Bladder microvascular endothelial cell (primary cell): ENCODE measurements around the gene HMSD. TPM values are rescaled to one million over a fixed set of nuclear protein-coding genes. Genes with fewer than 3 reads are reported as not detected.

Experiments used
- total RNA-seq: library from RNA; depleted of rRNA; stranded (reverse); fragments of >200 nt; gene quantifications from 2 replicates; pipeline ENCODE4 v1.2.3, GENCODE V29; 2014

HMSD gene, protein sequence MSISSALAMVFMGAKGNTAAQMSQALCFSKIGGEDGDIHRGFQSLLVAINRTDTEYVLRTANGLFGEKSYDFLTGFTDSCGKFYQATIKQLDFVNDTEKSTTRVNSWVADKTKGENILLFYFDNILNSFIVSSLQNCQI
- total RNA-seq, result not detected in 2 replicates

DNA sequence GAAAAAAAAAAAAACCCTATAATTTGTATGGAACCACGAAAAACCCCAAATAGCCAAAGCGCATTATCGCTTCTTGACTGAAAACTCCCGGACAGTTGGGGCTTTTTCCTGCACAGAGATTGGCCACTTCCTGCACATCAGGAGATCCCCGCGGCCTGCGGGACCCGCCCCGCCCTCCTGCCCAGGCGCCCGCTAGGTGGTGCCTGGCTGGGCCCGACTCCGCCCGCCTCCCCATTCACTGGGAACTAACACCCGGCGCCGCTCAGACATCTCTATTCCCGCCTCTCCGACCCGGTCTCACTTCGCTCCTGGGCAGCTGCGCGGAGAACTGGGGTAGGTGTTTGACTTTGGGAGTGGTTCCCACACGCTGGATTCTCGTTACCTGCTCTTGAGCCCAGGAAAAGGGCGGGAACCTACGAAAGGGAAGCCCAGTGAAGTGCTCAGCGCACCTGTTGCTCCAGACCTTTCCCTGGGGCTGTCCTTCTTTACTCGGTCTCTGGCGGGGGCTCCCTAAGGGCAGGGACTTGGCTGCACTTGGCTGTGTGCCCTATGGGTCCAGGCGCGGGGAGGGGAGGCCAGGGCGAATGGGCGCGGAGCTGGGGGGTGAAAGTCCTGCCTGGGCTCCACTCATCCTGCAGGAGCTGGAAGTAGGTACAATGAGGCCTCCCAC is at the start of gene HMSD:
Gene HMSD, plus strand, starts transcription at position 234 of the 670 bp plus-strand sequence. CDS start 4,155 bp downstream, outside the sequence.

DNA sequence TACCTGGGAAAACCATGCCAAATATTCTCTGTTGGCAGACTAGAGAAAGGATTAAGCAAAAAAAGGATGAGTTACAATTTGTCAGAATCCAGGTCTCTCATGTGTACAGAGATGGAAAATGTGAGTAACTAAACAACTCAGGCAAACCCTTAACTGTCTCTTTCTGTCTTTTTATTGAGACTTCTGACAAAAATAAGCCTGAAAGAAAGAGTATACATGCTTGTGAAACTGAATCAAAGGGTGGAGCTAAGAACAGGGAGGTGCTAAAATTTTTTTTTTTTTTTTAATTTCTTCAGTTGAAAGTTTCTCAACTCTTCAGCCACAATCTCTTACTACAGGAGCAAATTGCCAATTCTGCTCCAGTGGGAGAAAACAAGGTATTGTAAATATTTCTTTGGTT is 41.4 kb upstream of the HMSD start, which contains the start of gene SERPINB10:
Gene SERPINB10, plus strand, starts transcription at position 295 of the 400 bp plus-strand sequence. CDS start 7,553 bp downstream, outside the sequence.

GRCh38 chr18:63969942-63970808 is 21.1 kb downstream of the HMSD start, which contains the start of gene SERPINB8:
TSS of gene SERPINB8 (plus strand) at chr18:63970081. CDS start at chr18:63978309, 8,228 bp downstream.

Other genes starting within 250 kb of the HMSD start
- not detected in 2 replicates for gene SERPINB11, start 246.3 kb upstream of the HMSD start, total RNA-seq
- 0.16 TPM in 1 of 2 replicates, not detected in the other for gene SERPINB7, start 173.9 kb upstream of the HMSD start, total RNA-seq
- gene SERPINB2, start 61.6 kb upstream of the HMSD start, total RNA-seq, result 0.13 and 0.16 TPM in 2 replicates
- not detected in 2 replicates for gene SERPINB10, start 41.3 kb upstream of the HMSD start, total RNA-seq
- 10.4 and 13.9 TPM in 2 replicates for gene SERPINB8, start 20.8 kb downstream of the HMSD start, total RNA-seq
- not detected in 2 replicates for gene LINC00305, start 199.8 kb downstream of the HMSD start, total RNA-seq